HG02973 (cell line): ENCODE measurements around the gene CBLC.

Experiments used
- ATAC-seq: cut with Tn5 transposase; IDR thresholded peaks from one replicate; pipeline ENCODE4 v1.9.1; 2021; ENCODE audit warnings: moderate library complexity; ENCODE audit not compliant: unreplicated experiment

CBLC gene

GRCh38 chr19:44777715-44778347, at the start of gene CBLC:
CBLC (plus strand) TSS chr19:44777890; CDS start chr19:44777932, 42 bp downstream.
- no peak for ATAC-seq

- no peak for ATAC-seq
These were observed 49.5 kb upstream of the CBLC start for GRCh38 chr19:44728178-44728577.

- ATAC-seq: no peak
These were observed 48.1 kb upstream of the CBLC start for GRCh38 chr19:44729516-44730033.

- ATAC-seq: no peak
These were observed 46.6 kb upstream of the CBLC start for GRCh38 chr19:44731081-44731480.

- ATAC-seq: no peak
These were observed 46.1 kb upstream of the CBLC start for GRCh38 chr19:44731622-44732021.

GRCh38 chr19:44732235-44733014, 45.3 kb upstream of the CBLC start:
- no peak for ATAC-seq

GRCh38 chr19:44734357-44734756, 43.3 kb upstream of the CBLC start:
- ATAC-seq: no peak

GRCh38 chr19:44735011-44735410, 42.7 kb upstream of the CBLC start:
- ATAC-seq: no peak

GRCh38 chr19:44737238-44738071, 40.2 kb upstream of the CBLC start:
- ATAC-seq: no peak

- ATAC-seq: no peak
These were observed 39.6 kb upstream of the CBLC start for GRCh38 chr19:44738136-44738535.

GRCh38 chr19:44738603-44739558, 38.8 kb upstream of the CBLC start:
- ATAC-seq: no peak

- no peak for ATAC-seq
These were observed 37.3 kb upstream of the CBLC start for GRCh38 chr19:44740351-44740824.

- ATAC-seq: no peak
These were observed 36.4 kb upstream of the CBLC start for GRCh38 chr19:44741258-44741731.

- no peak for ATAC-seq
These were observed 35.8 kb upstream of the CBLC start for GRCh38 chr19:44741841-44742329.

- no peak for ATAC-seq
These were observed 35.2 kb upstream of the CBLC start for GRCh38 chr19:44742330-44743061.

- ATAC-seq: no peak
These were observed 32.8 kb upstream of the CBLC start for GRCh38 chr19:44744871-44745332.

- no peak for ATAC-seq
These were observed 32.3 kb upstream of the CBLC start for GRCh38 chr19:44745341-44745831.

GRCh38 chr19:44745887-44746600, 31.6 kb upstream of the CBLC start:
- ATAC-seq: no peak
